Measurements from ENCODE around the gene POU4F2. TPM values are rescaled to one million over a fixed set of nuclear protein-coding genes. Genes with fewer than 3 reads are reported as not detected.

The POU4F2 gene, protein sequence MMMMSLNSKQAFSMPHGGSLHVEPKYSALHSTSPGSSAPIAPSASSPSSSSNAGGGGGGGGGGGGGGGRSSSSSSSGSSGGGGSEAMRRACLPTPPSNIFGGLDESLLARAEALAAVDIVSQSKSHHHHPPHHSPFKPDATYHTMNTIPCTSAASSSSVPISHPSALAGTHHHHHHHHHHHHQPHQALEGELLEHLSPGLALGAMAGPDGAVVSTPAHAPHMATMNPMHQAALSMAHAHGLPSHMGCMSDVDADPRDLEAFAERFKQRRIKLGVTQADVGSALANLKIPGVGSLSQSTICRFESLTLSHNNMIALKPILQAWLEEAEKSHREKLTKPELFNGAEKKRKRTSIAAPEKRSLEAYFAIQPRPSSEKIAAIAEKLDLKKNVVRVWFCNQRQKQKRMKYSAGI
- total RNA-seq (2014; rRNA removed; shearing (Covaris generic)), result not detected in 2 replicates
- not detected in 2 replicates for polyA plus RNA-seq (2015; cell fraction: cytosol; rRNA removed)
- 0.03 TPM in 1 of 2 replicates, not detected in the other for polyA plus RNA-seq (2015; cell fraction: nucleus; rRNA removed)

DNA sequence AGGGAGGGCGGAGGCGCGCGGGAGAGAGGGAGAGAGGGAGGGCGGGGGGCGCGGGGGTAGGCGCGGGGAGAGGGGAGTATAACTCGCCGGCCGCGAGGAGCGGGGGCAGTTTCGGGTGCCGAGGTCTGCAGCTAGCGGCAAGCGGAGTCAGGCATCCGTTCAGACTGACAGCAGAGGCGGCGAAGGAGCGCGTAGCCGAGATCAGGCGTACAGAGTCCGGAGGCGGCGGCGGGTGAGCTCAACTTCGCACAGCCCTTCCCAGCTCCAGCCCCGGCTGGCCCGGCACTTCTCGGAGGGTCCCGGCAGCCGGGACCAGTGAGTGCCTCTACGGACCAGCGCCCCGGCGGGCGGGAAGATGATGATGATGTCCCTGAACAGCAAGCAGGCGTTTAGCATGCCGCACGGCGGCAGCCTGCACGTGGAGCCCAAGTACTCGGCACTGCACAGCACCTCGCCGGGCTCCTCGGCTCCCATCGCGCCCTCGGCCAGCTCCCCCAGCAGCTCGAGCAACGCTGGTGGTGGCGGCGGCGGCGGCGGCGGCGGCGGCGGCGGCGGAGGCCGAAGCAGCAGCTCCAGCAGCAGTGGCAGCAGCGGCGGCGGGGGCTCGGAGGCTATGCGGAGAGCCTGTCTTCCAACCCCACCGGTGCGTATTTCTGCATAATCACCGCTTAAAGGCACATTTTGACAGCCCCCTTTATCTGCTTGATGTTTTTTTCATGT lies at the start of gene POU4F2:
TSS of gene POU4F2 (plus strand) at position 108 of the 720 bp plus-strand sequence. CDS start at position 356, 248 bp downstream.
- DNase-seq (ENCODE audit: low read depth), result peak; percentile 13

DNA sequence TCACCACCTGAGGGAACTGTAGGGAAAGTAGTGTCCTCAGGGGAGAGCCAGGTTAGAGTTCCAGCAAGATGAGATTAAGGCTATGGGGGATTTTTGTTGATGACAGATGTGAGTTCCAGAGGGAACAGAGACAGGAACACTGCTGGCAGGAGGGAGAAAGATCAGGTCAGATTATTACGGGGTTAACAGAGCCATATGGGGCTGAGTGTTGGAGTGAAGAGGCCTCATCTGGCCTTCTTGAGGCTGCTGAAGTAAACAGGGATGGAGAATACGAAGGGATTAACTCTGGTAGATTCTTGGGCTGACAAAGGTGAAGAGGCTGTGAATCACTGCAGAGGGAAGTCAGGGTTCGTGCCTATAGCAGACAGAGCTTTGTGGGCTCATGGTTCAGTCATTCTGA lies 47.9 kb upstream of the POU4F2 start:
- no peak for DNase-seq (ENCODE audit: low read depth)

DNA sequence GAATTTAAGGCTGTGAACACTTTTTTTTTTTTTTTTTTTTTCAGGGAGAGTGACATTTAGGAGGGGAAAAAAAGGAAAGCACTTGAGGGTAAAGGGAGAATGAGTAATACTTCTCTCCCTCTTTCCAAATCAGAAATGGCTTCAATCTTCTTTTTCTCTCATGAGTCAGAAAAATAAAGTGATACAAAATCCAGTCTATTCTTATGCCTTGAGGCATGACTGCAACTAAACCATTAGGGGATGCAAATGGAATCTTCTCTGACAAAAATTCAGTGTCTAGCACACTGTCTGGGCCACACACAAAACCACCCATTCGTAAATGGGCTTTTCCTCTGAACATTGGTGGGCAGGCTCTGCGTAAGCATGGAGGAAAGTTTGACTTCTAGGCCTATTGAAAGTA lies 46.7 kb upstream of the POU4F2 start:
- no peak for DNase-seq (ENCODE audit: low read depth)

DNA sequence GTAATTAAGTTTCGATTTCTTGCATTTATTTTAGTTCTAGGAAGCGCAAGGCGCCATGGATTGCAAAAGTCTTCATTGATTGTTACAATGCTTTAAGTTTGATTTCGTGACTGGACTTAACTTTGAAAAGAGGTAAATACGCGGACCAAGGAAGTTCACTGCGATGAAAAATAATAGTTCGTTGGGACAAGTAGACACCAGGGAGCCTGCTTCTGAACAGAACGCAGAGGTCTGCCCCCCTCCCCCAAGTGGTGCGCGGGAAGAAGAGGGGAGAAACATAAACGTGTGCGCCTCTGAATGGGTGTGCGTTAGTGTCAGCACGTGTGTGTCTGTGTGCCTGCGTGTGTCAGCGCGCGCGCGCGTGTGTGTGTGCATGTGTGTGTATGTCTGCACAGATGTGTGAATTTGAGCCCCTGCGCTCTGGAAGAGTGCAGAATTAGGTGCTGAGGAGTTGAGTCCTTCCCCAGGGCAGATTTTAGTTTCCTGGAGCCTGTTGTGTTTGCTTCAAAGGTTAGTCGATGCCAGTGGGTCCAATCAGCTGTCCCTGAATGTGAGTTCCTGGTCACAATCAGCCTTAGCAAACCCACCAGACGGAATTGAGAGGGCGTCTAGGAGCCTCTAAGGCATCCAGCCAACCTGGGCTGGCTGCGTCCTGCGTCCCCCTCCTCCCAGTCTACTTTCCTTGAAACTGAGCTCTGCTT lies 5.8 kb upstream of the POU4F2 start:
- DNase-seq (ENCODE audit: low read depth), result no peak

DNA sequence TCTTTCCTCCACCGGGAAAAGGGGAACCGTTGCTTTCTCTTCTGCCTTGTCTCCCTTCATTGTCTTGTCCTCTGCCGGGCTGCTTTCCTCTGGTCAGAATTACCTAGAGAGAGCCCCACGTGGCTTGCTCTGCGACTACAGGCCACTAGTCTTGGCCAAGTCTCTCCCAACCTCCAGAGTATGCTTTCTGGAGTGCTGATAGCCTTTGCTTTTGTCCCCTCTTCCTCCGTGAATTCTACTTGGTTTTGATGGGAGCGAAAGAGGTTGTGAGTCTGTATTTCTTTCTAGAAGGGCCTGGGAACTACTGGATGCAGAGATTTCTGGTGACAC lies 5.3 kb upstream of the POU4F2 start:
- no peak for DNase-seq (ENCODE audit: low read depth)

DNA sequence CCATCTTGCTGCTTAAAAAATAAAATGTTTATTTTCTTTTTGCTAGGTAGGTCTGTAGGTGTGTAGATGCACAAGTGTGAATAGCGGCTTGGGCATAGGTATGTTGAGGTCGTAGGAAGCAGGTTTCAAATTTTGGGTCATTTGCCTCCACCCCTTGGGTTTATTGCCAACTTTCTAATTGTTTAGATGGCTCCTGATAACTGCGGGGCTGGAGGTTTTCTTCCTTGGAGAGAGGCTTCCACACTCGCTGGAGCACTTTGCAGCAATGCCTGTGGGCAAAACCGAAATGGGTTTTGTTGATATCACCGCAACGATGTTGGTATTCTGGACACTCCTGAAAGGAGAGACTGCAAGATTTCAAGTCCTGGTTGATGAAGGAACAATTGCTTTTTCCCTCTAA lies 3.9 kb upstream of the POU4F2 start:
- no peak for DNase-seq (ENCODE audit: low read depth)

DNA sequence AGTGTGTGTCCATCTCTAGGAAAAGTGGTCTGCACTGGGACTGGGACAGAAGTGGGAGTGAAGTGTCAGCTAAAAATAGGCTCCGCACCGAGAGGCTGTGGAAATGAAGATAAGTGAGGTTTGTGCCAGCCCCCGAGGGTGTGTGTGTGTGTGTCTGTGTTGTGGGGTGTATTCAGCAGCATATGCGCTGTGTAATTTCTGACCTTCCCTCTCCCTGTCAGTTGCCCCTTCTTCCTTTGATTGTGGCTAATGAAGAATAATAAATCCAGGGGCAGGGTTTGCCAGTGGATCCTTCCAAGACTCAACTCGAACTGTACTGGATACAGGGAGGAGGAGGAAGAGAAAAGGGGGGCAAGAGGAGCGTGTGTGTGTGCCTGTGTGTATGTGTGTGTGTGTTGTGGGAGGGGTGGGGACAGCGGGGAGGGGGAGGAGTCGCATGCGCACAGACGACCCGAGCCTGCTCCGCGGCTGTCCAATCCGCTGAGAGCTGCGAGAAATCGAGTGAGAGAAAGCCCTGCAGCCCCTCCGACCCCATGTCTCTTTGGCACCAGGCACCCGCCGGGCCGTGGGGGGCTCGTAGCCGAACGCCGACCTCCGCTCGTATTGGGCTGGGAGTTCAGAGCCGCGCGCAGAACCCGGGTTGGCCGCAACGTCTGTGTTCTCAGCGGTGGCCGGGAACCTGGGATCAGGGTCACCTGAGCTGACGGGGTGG lies 916 bp upstream of the POU4F2 start:
- no peak for DNase-seq (ENCODE audit: low read depth)

DNA sequence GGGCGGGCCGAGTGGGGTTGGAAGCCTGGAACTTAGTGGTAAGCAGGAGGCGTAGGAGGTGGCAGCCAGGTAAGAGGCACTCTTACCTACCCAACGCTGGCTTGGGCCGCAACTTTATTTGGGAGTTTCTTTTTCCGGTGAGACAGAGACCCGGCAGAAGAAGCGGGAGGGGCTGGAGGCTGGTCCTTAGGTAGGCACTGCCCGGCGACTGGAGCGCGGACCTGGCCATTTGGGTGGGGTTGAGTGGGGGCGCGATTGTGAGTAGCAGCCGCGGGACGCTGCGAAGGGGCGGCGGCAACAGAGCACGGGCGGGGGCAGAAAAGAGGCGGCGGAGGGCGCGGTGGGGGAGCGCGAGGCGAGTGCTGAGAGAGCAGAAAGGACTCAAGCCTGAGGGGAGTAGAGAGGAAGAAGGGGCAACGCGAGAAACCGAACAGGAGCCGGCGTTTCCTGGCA lies 334 bp upstream of the POU4F2 start:
- no peak for DNase-seq (ENCODE audit: low read depth)

DNA sequence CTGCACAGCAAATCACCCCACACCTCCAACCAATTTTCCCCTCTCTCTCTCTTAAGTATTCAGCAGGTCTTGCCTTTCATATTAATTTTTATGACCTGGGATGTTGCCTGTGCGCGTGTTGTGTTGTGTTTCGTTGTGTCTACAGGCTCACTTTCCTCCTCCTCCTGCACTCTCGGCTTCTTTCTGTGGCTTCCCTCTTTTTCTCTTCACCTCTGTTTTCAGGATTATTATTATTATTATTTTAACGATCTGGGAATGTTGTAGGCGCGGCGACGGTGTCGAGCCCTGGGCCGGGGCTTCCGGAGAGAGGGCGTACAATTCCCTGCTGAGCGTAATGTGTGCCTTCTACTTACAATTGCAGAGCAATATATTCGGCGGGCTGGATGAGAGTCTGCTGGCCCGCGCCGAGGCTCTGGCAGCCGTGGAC lies 826 bp downstream of the POU4F2 start:
- no peak for DNase-seq (ENCODE audit: low read depth)

DNA sequence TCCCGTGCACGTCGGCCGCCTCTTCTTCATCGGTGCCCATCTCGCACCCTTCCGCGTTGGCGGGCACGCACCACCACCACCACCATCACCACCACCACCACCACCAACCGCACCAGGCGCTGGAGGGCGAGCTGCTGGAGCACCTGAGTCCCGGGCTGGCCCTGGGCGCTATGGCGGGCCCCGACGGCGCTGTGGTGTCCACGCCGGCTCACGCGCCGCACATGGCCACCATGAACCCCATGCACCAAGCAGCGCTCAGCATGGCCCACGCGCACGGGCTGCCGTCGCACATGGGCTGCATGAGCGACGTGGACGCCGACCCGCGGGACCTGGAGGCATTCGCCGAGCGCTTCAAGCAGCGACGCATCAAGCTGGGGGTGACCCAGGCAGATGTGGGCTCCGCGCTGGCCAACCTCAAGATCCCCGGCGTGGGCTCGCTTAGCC lies 1.4 kb downstream of the POU4F2 start:
- no peak for DNase-seq (ENCODE audit: low read depth)

DNA sequence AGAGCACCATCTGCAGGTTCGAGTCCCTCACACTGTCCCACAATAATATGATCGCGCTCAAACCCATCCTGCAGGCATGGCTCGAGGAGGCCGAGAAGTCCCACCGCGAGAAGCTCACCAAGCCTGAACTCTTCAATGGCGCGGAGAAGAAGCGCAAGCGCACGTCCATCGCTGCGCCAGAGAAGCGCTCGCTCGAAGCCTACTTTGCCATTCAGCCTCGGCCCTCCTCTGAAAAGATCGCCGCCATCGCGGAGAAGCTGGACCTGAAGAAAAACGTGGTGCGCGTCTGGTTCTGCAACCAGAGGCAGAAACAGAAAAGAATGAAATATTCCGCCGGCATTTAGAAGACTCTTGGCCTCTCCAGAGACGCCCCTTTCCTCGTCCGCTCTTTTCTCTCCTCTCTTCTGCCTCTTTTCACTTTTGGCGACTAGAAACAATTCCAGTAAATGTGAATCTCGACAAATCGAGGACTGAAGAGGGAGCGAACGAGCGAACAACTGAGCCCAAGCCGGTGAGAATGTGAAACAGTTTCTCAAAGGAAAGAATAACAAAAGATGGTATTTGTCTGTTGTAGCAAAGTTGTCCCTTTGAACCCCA lies 1.9 kb downstream of the POU4F2 start:
- DNase-seq (ENCODE audit: low read depth), result no peak

DNA sequence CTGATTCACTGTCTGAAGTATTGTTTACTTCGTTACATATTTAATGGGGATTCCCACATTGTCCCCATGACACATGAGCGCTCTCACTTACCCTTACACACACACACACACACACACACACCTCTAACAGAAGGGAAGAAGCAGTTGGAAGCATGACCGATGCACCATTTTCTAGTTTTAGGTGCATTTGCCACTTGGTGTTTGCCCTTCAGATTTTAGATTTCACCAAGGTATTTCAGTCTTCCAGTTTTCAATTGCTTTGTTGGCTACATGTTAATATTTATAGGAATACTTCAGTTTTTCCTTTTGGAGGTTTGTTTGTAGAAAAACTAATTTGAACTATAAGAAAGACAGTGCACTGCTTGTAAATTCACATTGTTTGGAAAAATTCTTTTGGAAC lies 3.1 kb downstream of the POU4F2 start:
- DNase-seq (ENCODE audit: low read depth), result no peak

DNA sequence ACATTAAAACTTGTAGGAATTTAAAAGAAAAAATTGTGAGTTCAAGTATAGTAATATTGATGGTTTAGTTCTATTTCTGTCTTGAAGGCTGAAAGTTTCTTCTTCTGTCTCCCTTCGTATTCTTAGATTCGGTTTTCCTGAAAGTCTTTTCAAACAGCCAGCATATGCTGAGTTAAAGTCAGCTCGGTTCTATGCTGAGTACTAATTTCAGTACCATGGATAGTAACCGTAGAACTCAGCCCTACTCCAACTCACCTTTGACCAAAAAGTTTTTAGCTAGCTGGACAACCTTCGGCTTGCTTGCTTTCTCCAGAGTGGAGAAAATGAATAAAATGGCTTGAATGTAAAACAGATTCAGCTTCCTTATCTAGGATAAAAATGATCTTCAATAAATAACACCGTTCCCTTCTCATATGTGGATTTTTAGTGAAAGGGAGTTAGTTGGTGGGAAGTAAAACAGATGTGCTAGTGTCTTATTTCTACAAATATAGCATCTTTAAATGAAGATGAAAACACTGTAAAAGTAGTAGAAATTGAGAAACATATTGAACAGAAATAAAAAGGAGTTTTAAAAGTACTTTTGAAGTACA lies 5.2 kb downstream of the POU4F2 start:
- DNase-seq (ENCODE audit: low read depth), result peak; percentile 24

DNA sequence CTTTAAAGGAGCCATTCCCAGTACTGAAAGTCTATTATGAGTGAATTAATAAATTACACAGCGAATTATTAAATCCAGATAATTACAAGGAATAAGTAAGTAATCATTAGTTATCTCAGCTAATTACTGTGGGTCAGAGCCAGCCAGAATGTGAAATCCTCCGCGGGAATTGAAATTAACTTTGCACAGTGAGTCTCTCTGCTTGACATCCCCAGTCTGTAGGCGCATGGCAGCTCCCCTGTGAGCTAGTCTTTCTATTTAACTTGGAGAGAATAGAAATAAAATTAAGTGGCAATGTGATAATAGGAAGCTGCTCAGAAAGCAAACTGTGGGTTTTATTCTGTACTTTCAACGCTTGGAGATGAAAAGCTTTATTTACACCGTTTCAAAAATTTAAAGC lies 7.2 kb downstream of the POU4F2 start:
- no peak for DNase-seq (ENCODE audit: low read depth)

DNA sequence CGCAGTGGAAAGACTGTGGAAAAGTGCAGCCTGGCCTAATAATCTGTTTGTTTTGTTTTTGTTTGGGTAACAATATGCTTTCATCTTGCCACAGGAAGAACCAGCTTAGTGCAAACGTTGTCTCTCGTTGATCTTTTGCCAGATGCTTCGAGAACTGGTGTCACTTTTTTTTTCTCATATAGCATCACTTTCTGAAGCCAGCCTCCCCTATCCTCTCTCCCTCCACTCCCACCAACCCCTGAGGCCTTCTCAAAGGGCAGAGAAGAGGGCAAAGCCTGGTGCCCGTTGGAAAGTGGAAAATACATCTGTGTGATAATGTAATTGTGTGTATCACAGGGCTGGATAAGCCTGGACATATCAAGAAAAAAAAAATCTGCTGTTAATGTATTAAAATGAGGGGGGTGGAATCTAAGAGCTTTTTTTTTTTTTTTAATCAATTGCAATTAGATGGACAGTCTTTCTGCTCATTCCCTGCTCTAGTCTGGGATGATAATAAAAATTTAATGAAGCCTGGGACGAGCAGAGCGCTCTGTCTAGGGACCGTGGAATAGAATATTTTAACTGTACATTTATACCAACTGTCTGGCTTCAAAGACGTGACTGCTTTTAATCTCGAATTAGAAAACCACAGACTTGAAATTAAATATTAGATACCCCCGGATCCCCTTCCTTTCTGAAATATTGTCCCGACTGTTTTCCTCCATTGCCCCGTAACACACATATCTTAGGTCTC lies 8.1 kb downstream of the POU4F2 start:
- DNase-seq (ENCODE audit: low read depth), result no peak

DNA sequence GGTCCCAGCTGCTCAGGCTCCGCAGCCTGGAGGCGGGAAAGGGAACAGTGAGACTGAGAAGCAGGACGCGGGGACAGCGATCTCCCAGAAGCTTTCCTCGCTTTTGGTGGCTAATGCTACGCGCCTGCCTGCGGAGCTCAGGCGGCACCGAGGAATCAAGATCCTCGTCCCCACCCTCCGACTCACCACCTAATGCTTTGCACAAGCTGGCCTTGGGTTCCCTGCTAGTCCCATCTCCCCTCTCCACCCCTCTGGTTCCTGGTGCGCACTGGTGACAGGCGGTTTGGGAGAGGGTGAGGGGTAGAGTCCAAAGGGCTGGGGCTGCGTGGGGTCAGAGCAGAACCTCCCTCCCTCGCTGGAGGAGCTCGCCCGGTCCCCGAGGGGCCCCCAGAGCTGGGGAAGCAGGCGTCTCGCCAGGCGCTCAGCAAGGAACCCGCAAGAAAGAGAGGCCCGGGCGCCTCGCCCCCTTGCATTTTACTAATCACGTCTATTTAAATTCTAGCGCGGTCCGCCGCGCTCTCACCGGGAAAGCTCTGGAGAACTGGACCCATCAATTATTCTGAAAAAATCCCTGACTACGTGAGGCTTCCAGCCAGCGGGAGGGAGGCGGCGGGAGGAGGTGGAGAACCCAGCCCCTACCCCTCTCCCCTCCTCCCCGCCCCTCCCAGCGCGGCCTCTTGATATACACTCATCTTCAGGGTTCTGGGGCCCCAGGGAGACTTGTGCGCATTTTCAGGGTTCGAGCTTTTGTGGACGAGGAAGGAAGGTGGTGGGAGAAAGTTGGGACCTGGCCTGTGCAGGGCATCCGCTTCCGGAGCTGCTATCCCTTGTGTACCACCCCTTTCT lies 9.1 kb downstream of the POU4F2 start:
- DNase-seq (ENCODE audit: low read depth), result no peak

DNA sequence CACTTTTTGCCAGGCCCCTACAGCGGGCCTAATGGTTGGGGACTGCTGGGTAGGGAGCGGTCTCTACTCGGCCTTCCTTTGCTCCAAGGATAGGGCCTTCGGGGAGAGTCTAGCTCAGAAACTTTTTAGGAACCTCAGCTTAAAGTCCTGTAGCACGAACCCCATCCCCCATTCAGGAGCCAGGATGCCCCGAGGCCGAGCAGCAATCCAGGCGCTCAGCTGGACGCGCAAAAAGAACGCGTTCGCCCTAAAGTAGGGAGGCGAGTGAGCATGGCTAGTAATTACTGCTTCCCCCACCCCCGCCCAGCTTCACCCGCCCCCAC lies 9.7 kb downstream of the POU4F2 start:
- DNase-seq (ENCODE audit: low read depth), result no peak

DNA sequence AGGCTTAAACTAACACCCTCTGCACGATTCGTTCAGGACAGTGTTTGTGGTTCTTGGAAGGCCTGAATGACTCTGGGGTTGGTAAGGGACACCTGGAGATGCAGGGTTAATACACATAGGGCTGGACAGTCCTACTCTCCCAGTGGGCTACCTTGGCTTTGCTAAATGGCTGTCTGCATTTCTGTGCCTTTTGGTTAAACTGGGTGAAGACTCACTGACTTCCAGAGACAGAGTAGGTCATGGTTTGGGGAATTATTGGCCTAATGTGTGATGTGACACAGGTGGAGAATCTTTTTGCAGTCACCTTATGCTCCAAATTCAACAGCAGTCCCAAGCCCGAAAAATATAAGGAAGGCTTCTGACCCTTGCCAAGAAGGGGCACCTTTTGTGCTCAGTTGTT lies 10.5 kb downstream of the POU4F2 start:
- DNase-seq (ENCODE audit: low read depth), result no peak

DNA sequence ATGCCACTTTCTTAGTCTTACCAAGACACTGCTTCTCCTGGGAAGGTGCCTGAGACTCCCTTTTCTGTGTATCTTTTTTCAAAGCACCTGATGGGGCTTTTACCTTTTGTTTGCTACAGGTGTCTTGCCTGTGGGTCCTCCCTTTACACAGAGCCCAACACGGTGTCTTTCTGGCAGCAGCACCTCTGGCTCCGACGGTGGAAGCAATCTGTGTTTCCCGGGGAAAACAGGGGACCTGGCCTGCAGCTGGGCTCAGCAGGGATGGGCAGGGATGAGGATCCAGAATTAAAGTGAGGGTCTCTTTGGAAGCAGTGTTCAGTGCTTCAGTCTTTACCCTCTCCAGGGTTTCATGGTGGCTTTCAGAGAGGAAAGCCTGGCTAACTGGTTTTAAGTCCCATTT lies 11.3 kb downstream of the POU4F2 start:
- DNase-seq (ENCODE audit: low read depth), result no peak

Data from HT1080 (cell line).